AG08395 (cell line): Measurements from ENCODE around the gene VAV1.
A peak's percentile ranks its signal among the peaks of the same experiment; 100 is the strongest.
"Not testable (repeated sequence)": the region's sequence is repeated elsewhere in the genome, so short reads cannot be mapped to it uniquely, and the experiment has no call there.

Experiments used
- DNase-seq: peaks from one replicate; pipeline ENCODE4 v3.0.0; 2012; ENCODE audit warnings: mixed read lengths, low spot score

The VAV1 gene

GRCh38 chr19:6760606-6761005, 11.9 kb upstream of the VAV1 start:
- DNase-seq = no peak

GRCh38 chr19:6761053-6761676, 11.3 kb upstream of the VAV1 start:
- DNase-seq = peak; percentile 37

- not testable (repeated sequence) for DNase-seq
These were observed 10.2 kb upstream of the VAV1 start for GRCh38 chr19:6762253-6762797.

GRCh38 chr19:6765738-6766356, 6.7 kb upstream of the VAV1 start:
- no peak for DNase-seq

- DNase-seq = no peak
These were observed 6.0 kb upstream of the VAV1 start for GRCh38 chr19:6766357-6767080.

- DNase-seq = no peak
These were observed 5.5 kb upstream of the VAV1 start for GRCh38 chr19:6767081-6767356.

- DNase-seq = no peak
These were observed 4.9 kb upstream of the VAV1 start, which contains the start of gene SH2D3A for GRCh38 chr19:6767357-6768235. Gene SH2D3A, minus strand, starts transcription at chr19:6767435. Its CDS starts 3,687 bp downstream, at chr19:6763748.

- no peak for DNase-seq
These were observed 4.2 kb upstream of the VAV1 start for GRCh38 chr19:6768236-6768785.

GRCh38 chr19:6769006-6769619, 3.4 kb upstream of the VAV1 start:
- DNase-seq = peak; percentile 35

GRCh38 chr19:6771648-6772027, 870 bp upstream of the VAV1 start:
- not testable (repeated sequence) for DNase-seq

- DNase-seq = no peak
These were observed 386 bp downstream of the VAV1 start for GRCh38 chr19:6772866-6773322.

- no peak for DNase-seq
These were observed 919 bp downstream of the VAV1 start for GRCh38 chr19:6773323-6773931.

- DNase-seq = no peak
These were observed 2.6 kb downstream of the VAV1 start for GRCh38 chr19:6774821-6775707.

- not testable (repeated sequence) for DNase-seq
These were observed 3.5 kb downstream of the VAV1 start for GRCh38 chr19:6776045-6776444.

- no peak for DNase-seq
These were observed 4.5 kb downstream of the VAV1 start for GRCh38 chr19:6776999-6777398.

GRCh38 chr19:6777434-6777833, 4.9 kb downstream of the VAV1 start:
- DNase-seq = no peak

GRCh38 chr19:6778386-6778785, 5.9 kb downstream of the VAV1 start:
- DNase-seq = no peak

GRCh38 chr19:6779206-6779605, 6.7 kb downstream of the VAV1 start:
- no peak for DNase-seq

GRCh38 chr19:6787393-6787792, 14.9 kb downstream of the VAV1 start:
- DNase-seq = no peak

GRCh38 chr19:6788896-6789295, 16.4 kb downstream of the VAV1 start:
- no peak for DNase-seq
